OCI-LY7 (cell line): ENCODE results near the gene TRIM27. TPM values are rescaled to one million over a fixed set of nuclear protein-coding genes. Genes with fewer than 3 reads are reported as not detected.

ENCODE experiments used
- BruUV-seq: library from RNA; stranded (reverse); fragments of 400-500 nt; replicated peaks from 2 replicates; lab custom pipeline; 2021; lab: Mats Ljungman, UMichigan
- CTCF ChIA-PET: fragments of 300-600 bp; sonication (Branson Sonifier 250); formaldehyde crosslinking; loops from one replicate; lab custom pipeline; 2022; ENCODE audit warnings: antibody characterized with exemption; ENCODE audit not compliant: unreplicated experiment; lab: Charles Lee
- POLR2A ChIA-PET: fragments of 300-600 bp; sonication (Branson Sonifier 250); formaldehyde crosslinking; loops from one replicate; lab custom pipeline; 2022; ENCODE audit warnings: antibody characterized with exemption; lab: Charles Lee
- DNase-seq: peaks from one replicate; pipeline ENCODE4 v3.0.0-alpha.2; 2015; ENCODE audit warnings: low spot score
- H2AFZ ChIP-seq: fragments of 200-600 bp; sonication (generic), shearing (Covaris generic); 2 replicates; pipeline ENCODE4 v1.6.1; 2014; ENCODE audit warnings: mild to moderate bottlenecking, antibody characterized with exemption, low read length, moderate library complexity
- H3K27ac ChIP-seq: fragments of 200-600 bp; sonication (generic); 2 replicates; pipeline ENCODE4 v1.5.1; 2014; ENCODE audit warnings: mixed run types, low read depth, mild to moderate bottlenecking, moderate library complexity, low read length, inconsistent platforms; ENCODE audit not compliant: poor library complexity, severe bottlenecking
- H3K36me3 ChIP-seq: fragments of 200-600 bp; sonication (generic); 2 replicates; pipeline ENCODE4 v1.6.1; 2014; ENCODE audit warnings: mild to moderate bottlenecking, antibody characterized with exemption, low read length, moderate library complexity, mixed read lengths; ENCODE audit not compliant: insufficient read depth
- H3K4me1 ChIP-seq: fragments of 200-600 bp; sonication (generic); 2 replicates; pipeline ENCODE4 v1.5.1; 2014; ENCODE audit warnings: mild to moderate bottlenecking, low read length; ENCODE audit not compliant: insufficient read depth, poor library complexity, severe bottlenecking
- H3K4me2 ChIP-seq: fragments of 200-600 bp; sonication (generic); 2 replicates; pipeline ENCODE4 v1.6.1; 2014; ENCODE audit warnings: mild to moderate bottlenecking, low read length
- H3K4me3 ChIP-seq: fragments of 200-600 bp; sonication (generic); 2 replicates; pipeline ENCODE4 v1.5.1; 2014; ENCODE audit warnings: mild to moderate bottlenecking, low read depth, low read length; ENCODE audit not compliant: poor library complexity, severe bottlenecking
- H3K79me2 ChIP-seq: fragments of 200-600 bp; sonication (generic); 2 replicates; pipeline ENCODE4 v1.6.1; 2016; ENCODE audit warnings: low read depth, mild to moderate bottlenecking, low read length, moderate library complexity, mixed read lengths; ENCODE audit not compliant: insufficient read depth
- H3K9me2 ChIP-seq: fragments of 200-600 bp; sonication (generic); 2 replicates; pipeline ENCODE4 v1.6.1; 2016; ENCODE audit warnings: mild to moderate bottlenecking, low read length, mixed read lengths; ENCODE audit not compliant: insufficient read depth
- H3K9me3 ChIP-seq: fragments of 200-600 bp; sonication (generic); 2 replicates; pipeline ENCODE4 v1.6.1; 2014; ENCODE audit warnings: mild to moderate bottlenecking, mixed run types, low read length, mixed read lengths
- H4K20me1 ChIP-seq: fragments of 200-600 bp; sonication (generic); 2 replicates; pipeline ENCODE4 v1.6.1; 2014; ENCODE audit warnings: mild to moderate bottlenecking, antibody characterized with exemption, low read length, moderate library complexity, mixed read lengths; ENCODE audit not compliant: insufficient read depth
- CTCF ChIP-seq: fragments of 200-600 bp; sonication (generic); conservative IDR thresholded peaks from 2 replicates; pipeline ENCODE4 v1.5.1; 2014; ENCODE audit warnings: mild to moderate bottlenecking, antibody characterized with exemption, low read length, moderate library complexity, mixed read lengths
- EZH2phosphoT487 ChIP-seq: fragments of 200-600 bp; sonication (generic); IDR thresholded peaks from 2 replicates; pipeline ENCODE4 v1.6.1; 2018; ENCODE audit warnings: low read depth, borderline replicate concordance, mild to moderate bottlenecking, mixed run types, antibody characterized with exemption, low read length, moderate library complexity, mixed read lengths
- intact Hi-C: fragments of 100-400 bp; cut with micrococcal nuclease; formaldehyde crosslinking; loops from one replicate; pipeline ENCODE4 v1.10.0; 2022; ENCODE audit not compliant: unreplicated experiment
- total RNA-seq, 2 experiments: library from RNA; depleted of rRNA in 1 of 2; stranded (reverse); fragments of >200 nt in 1 of 2; shearing (Covaris generic) in 1 of 2; gene quantifications; 2 replicates each; pipeline ENCODE4 v1.2.3, GENCODE V29; 2014 to 2022

The TRIM27 gene
- total RNA-seq, 2 experiments from 2014 or later = 112 to 130 TPM

DNA sequence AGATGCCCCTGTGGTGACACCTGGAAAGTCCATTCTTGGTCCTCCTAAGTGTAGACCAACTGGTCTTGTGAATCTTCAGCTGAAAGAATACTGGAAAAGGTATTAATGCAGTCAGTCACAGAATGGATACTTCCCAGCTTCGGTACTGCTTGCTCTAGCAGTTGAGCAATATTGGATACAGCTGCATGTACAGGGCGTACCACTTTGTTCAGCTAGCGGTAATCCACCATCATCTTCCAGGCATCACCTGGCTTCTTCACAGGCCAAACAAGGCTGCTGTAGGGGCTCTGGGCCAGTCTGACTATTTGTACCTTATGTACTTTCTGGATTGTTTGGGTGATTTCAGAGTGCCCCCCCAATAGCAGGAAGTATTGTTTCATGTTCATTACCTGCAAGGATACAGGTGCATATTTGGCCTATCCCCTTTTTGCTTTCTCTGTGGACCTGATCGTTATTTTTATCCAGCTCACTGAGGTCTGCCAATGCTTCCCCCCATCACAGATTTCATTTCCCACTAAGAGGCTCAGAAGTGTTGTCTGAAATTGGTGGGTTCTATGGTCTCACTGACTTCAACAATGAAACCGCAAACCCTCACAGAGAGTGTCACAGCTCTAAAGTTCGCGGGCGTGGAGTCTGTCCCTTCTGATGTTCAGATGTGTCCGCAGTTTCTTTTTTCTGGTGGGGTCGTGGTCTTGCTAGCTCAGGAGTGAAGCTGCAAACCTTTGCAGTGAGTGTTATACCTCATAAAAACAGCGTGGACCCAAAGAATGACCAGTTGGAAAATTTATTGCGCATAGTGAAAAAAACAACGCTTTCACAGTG, 52.2 kb downstream of the TRIM27 start:
- no peak overlapping the region for H2AFZ ChIP-seq
- ChIA-PET POLR2A (interaction anchor here (0.6 to 1.1 kb wide), 3 partner anchors 26 to 1033 kb away, joined by 3 to 7 read pairs (median 3); a partner anchor contains a TSS), CTCF (no interaction called here)
- no peaks in the 10 kb centered on the region for H3K36me3 ChIP-seq
- no peaks in the 10 kb centered on the region for H3K79me2 ChIP-seq
- no peak for DNase-seq
- no peak overlapping the region for H3K4me2 ChIP-seq
- peak overlapping the region; percentile 17 for H3K27ac ChIP-seq
- H3K9me2 ChIP-seq = no peaks in the 10 kb centered on the region
- intact Hi-C loops = loop anchor here (10.0 kb wide), 2 partner anchors 1037 to 1737 kb away; a partner anchor contains a TSS
- H3K9me3 ChIP-seq = no peaks in the 10 kb centered on the region
- H4K20me1 ChIP-seq = no peaks in the 10 kb centered on the region
- H3K4me3 ChIP-seq = no peak overlapping the region
- TF ChIP-seq CTCF = no peak
- TF ChIP-seq EZH2phosphoT487 = no peak
- no TSS peak for BruUV-seq
- H3K4me1 ChIP-seq = peaks cover 74% of the 10 kb centered on the region

GRCh38 chr6:28868873-28869272, 54.9 kb downstream of the TRIM27 start:
- intact Hi-C loops = no loop called here
- H3K4me2 ChIP-seq = no peak overlapping the region
- TF ChIP-seq EZH2phosphoT487 (no peak), CTCF (peak; percentile 50; the same call in 1 of the 2 replicates)
- BruUV-seq = no TSS peak
- peak overlapping the region; percentile 79 for H3K27ac ChIP-seq
- peaks cover 12% of the 10 kb centered on the region; the same call in 1 of the 2 replicates for H3K9me3 ChIP-seq
- no peaks in the 10 kb centered on the region for H4K20me1 ChIP-seq
- no peaks in the 10 kb centered on the region for H3K79me2 ChIP-seq
- peaks cover 6% of the 10 kb centered on the region; the same call in 1 of the 2 replicates for H3K36me3 ChIP-seq
- no peaks in the 10 kb centered on the region for H3K9me2 ChIP-seq
- H3K4me1 ChIP-seq = peaks cover 56% of the 10 kb centered on the region
- CTCF ChIA-PET = no interaction called here
- no peak overlapping the region for H3K4me3 ChIP-seq
- peak overlapping the region; percentile 41; the same call in 1 of the 2 replicates for H2AFZ ChIP-seq
- DNase-seq = peak; percentile 59
- POLR2A ChIA-PET = interaction anchor here (0.6 to 1.5 kb wide), 4 partner anchors 8 to 80 kb away, joined by 3 to 4 read pairs (median 3); no protein-coding TSS in a partner anchor

DNA sequence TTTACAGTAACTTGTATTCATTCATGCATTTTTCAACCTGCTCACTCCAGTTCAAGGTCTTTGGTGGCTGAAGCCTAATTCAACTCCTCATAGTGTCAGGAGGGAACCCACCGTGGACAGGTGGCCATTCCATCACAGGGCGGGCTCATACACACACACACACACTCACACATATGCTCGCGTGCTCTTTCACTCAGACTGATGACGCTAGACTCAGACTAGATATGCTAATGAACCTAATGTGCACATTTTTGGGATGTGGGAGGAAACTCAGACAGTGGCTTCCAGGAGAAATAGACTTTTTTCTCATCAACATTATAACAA, 56.7 kb downstream of the TRIM27 start:
- Histone ChIP-seq H4K20me1 (no peaks in the 10 kb centered on the region), H3K79me2 (no peaks in the 10 kb centered on the region), H3K4me2 (peak overlapping the region; percentile 42), H3K9me2 (no peaks in the 10 kb centered on the region), H3K4me3 (peak overlapping the region; percentile 63), H3K4me1 (peaks cover 51% of the 10 kb centered on the region), H3K9me3 (peaks cover 12% of the 10 kb centered on the region; the same call in 1 of the 2 replicates), H3K27ac (peak overlapping the region; percentile 79), H2AFZ (peak overlapping the region; percentile 37; the same call in 1 of the 2 replicates), H3K36me3 (peaks cover 6% of the 10 kb centered on the region; the same call in 1 of the 2 replicates)
- intact Hi-C loops = no loop called here
- TSS peak; percentile 93 for BruUV-seq
- TF ChIP-seq EZH2phosphoT487 (no peak), CTCF (no peak)
- ChIA-PET POLR2A (interaction anchor here (0.6 to 3.4 kb wide), 7 partner anchors 8 to 1058 kb away, joined by 3 to 38 read pairs (median 5); a partner anchor contains a TSS), CTCF (interaction anchor here (1.2 kb wide), 1 partner anchor 8 kb away, joined by 3 read pairs; no protein-coding TSS in a partner anchor)
- no peak for DNase-seq
